Measurements from ENCODE around the gene TERB2.
"Not testable (repeated sequence)": the region's sequence is repeated elsewhere in the genome, so short reads cannot be mapped to it uniquely, and the experiment has no call there.

TERB2 gene

DNA sequence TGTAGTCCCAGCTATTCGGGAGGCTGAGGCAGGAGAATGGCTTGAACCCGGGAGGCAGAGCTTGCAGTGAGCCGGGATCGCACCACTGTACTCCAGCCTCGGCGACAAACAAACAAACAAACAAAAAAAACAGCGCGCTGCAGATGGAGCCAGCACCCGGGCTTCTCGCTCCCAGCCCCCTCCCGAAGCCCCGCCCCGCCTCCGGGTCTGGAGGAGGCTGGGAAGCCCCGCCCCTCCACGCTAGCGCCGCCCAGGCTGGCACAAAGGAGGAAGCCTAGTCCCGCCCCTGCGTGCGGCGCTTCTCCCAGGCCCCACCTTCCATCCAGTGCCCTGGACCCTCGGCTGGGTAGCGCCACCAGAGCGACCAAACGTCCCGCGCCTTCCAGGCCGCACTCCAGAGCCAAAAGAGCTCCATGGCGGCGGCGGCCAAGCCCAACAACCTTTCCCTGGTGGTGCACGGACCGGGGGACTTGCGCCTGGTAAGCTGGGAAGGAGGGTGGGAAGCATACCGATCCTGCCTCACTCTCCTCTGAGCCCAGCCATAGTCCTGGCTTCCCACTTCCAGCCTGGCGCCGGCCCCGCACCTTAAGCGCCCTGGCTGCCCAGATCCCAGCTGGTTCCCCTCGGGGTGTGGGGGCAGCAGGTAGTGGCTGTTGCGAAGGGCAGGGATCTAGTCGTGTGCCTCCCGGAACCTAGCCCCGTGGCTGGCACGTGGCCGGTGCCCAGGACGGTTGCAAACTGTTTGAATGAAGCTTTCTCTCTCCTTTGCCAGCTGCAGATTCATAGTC lies 66.6 kb downstream of the TERB2 start, which contains the start of gene SORD:
TSS of gene SORD (plus strand) at position 325 of the 788 bp plus-strand sequence. CDS start at position 414, 89 bp downstream.
- TF ChIP-seq, protein P1, sequence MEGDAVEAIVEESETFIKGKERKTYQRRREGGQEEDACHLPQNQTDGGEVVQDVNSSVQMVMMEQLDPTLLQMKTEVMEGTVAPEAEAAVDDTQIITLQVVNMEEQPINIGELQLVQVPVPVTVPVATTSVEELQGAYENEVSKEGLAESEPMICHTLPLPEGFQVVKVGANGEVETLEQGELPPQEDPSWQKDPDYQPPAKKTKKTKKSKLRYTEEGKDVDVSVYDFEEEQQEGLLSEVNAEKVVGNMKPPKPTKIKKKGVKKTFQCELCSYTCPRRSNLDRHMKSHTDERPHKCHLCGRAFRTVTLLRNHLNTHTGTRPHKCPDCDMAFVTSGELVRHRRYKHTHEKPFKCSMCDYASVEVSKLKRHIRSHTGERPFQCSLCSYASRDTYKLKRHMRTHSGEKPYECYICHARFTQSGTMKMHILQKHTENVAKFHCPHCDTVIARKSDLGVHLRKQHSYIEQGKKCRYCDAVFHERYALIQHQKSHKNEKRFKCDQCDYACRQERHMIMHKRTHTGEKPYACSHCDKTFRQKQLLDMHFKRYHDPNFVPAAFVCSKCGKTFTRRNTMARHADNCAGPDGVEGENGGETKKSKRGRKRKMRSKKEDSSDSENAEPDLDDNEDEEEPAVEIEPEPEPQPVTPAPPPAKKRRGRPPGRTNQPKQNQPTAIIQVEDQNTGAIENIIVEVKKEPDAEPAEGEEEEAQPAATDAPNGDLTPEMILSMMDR (IDR thresholded peaks at IDR 0.05; ENCODE audit: low read depth, low read length, missing control alignments), result no peak
- peak within 1 kb of the TSS; percentile 74 for H3K4me3 ChIP-seq (ENCODE audit: low read depth, low read length)
- peak; percentile 51 for DNase-seq (ENCODE audit: low read depth)
- in situ Hi-C loops (cut with HindIII; ENCODE audit: low sequenced_read_pairs), result no loop called here

DNA sequence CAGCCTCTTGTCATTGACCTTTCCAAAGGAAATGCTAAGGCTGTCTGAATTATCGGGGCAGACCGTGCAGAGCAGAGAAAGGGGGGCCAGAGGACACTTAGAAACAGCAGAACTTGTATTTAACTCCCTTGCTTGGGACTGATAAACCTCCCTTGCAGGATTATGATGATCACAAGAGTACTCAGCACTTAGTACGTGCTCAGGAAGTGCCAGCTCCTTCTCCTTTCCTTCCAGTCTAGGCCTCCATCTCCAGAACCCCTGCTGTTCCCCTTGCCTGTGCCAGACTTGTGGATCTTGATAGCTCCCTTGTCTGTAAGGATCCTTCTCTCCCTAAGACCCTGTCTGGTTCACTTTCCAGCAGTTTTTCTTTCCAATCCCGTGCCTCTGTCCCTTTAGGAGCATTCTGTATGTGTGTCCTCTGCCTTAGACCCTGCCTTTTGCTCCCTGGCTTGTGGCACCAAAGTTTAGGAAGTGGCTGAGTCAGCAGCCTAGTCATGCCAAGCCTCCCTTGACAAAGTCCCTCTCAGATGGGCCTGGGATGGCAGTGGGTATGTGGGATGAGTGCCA lies 67.3 kb downstream of the TERB2 start:
- H3K4me3 ChIP-seq (ENCODE audit: low read depth, low read length), result peak overlapping the region; percentile 74
- in situ Hi-C loops (cut with HindIII; ENCODE audit: low sequenced_read_pairs), result no loop called here
- TF ChIP-seq, protein P1 (IDR thresholded peaks at IDR 0.05; ENCODE audit: low read depth, low read length, missing control alignments), result no peak
- DNase-seq (ENCODE audit: low read depth), result no peak

DNA sequence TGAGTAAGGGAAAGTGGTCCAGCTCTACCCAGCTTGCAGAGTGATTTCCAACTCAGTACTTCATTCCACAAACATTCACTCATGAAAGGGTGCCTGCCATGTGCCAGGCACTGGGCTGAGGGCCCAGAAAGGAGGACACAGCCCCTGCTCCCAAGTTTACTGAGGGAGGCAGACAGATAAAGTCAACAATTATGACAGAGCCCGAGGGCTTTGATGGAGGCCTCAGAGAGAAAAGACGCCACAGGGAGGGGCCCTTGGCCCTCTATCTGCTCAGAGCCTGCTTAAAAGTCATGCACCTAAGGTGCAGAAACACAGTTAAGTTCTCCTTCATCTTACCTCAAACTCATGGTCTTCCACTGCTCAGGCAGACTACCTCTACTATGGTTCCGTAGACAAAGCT lies 68.2 kb downstream of the TERB2 start:
- DNase-seq (ENCODE audit: low read depth); H3K4me3 ChIP-seq (ENCODE audit: low read depth, low read length): not testable (repeated sequence)
- in situ Hi-C loops (cut with HindIII; ENCODE audit: low sequenced_read_pairs), result loop anchor here (5.0 kb wide), 1 partner anchor 58 kb away; no protein-coding TSS in a partner anchor

DNA sequence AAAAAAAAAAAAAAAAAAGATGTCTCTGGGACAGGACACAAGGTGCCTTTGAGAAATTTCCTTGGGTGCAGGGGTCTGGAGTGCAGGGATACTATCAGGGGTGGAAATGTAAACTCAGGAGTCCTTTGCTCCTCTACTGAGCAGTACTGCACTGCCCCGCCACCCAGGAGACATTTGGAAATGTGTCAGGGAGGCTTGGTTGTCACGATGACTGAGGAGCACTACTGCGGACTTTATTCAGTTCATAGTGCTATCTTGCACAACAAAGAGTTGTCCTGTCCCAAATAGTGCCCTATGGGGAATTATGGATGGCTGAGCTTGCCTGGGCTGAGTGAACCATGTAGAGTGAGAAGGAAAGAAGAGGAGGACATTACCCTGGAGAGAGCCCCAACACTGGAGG lies 69.1 kb downstream of the TERB2 start:
- H3K4me3 ChIP-seq (ENCODE audit: low read depth, low read length); DNase-seq (ENCODE audit: low read depth): not testable (repeated sequence)
- in situ Hi-C loops (cut with HindIII; ENCODE audit: low sequenced_read_pairs), result loop anchor here (5.0 kb wide), 1 partner anchor 57 kb away; no protein-coding TSS in a partner anchor

DNA sequence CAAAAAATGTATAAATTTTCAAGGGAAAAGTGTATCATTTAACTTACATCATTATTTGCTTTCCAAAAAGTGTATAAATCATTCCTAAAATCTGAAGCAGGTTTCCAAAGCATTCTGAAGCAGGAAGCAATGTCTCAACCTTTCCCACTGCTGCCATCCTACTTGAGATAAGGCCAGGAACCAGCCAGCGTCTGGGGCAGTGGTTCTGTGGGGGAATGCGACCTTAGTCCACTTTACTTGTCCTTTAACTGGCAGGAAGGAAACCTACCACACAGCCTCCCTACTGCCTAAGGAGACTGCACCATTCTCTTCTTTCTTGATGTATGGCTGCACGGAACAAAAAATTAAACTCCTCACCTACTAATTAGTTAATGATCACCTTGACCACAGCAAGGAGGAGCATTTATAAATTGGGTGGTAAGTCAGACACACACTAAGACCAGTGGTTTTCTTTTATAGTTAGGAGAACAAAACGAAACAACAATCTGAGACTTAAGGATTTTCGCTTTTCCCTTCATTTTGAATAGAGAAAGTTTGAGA lies 70.2 kb downstream of the TERB2 start:
- in situ Hi-C loops (cut with HindIII; ENCODE audit: low sequenced_read_pairs), result loop anchor here (5.0 kb wide), 1 partner anchor 56 kb away; no protein-coding TSS in a partner anchor
- no peak overlapping the region for H3K4me3 ChIP-seq (ENCODE audit: low read depth, low read length)
- TF ChIP-seq, protein P1 (IDR thresholded peaks at IDR 0.05; ENCODE audit: low read depth, low read length, missing control alignments), result no peak
- DNase-seq (ENCODE audit: low read depth), result no peak

DNA sequence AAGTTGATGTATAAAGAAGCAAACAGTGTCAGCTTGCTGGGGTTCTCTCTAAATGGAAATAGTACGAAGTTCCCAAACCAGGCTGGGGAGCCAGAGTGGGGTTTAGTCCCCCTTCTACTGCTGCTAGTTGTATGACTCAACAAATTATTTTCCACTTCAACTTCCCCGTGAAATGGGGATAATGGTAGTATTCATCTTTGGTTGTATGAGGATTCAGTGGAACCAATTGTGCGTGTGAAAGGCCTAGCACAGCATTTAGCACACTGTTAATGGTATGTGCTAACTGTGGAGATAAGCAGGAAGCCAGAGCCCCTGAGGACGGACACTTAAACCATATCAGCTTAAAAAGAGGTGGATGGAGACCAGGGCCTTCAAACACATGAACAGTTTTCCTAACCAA lies 70.7 kb downstream of the TERB2 start:
- no peak overlapping the region for H3K4me3 ChIP-seq (ENCODE audit: low read depth, low read length)
- in situ Hi-C loops (cut with HindIII; ENCODE audit: low sequenced_read_pairs), result loop anchor here (5.0 kb wide), 1 partner anchor 55 kb away; no protein-coding TSS in a partner anchor
- no peak for DNase-seq (ENCODE audit: low read depth)
- TF ChIP-seq, protein P1 (IDR thresholded peaks at IDR 0.05; ENCODE audit: low read depth, low read length, missing control alignments), result no peak

All from astrocyte of the cerebellum (primary cell).